ENCODE data around the gene POGK. TPM values are rescaled to one million over a fixed set of nuclear protein-coding genes. Genes with fewer than 3 reads are reported as not detected.

POGK gene
- total RNA-seq, 1 donor from 2014 or later = 58.2 TPM

- ATAC-seq (no peak), DNase-seq (no peak)
- no peaks in the 10 kb centered on the region for H3K4me1 ChIP-seq
- H3K27ac ChIP-seq = no peak overlapping the region
- no peaks in the 10 kb centered on the region for H3K9me3 ChIP-seq
- H3K36me3 ChIP-seq = no peaks in the 10 kb centered on the region
- intact Hi-C loops (cut with DNase I) = no loop called here
- H3K27me3 ChIP-seq (ENCODE audit: low read depth) = peaks cover 24% of the 10 kb centered on the region
- H3K4me3 ChIP-seq = no peak overlapping the region
- TF ChIP-seq CTCF (IDR thresholded peaks at IDR 0.05) = no peak
These were observed 43.6 kb downstream of the POGK start for GRCh38 chr1:166882893-166883292.

GRCh38 chr1:166884040-166884642, 44.9 kb downstream of the POGK start:
- Histone ChIP-seq H3K4me3 (peak overlapping the region; percentile 18), H3K4me1 (no peaks in the 10 kb centered on the region), H3K27ac (no peak overlapping the region), H3K27me3 (ENCODE audit: low read depth) (peaks cover 24% of the 10 kb centered on the region), H3K9me3 (no peaks in the 10 kb centered on the region), H3K36me3 (no peaks in the 10 kb centered on the region)
- intact Hi-C loops (cut with DNase I) = no loop called here
- ATAC-seq (peak; percentile 77 to 83), DNase-seq (peak; percentile 55)
- peak; percentile 64 for TF ChIP-seq CTCF (IDR thresholded peaks at IDR 0.05)

- Histone ChIP-seq H3K27me3 (ENCODE audit: low read depth) (peaks cover 24% of the 10 kb centered on the region), H3K4me3 (no peak overlapping the region), H3K36me3 (no peaks in the 10 kb centered on the region), H3K4me1 (no peaks in the 10 kb centered on the region), H3K27ac (no peak overlapping the region), H3K9me3 (no peaks in the 10 kb centered on the region)
- no peak for DNase-seq
- no peak for ATAC-seq
- no peak for TF ChIP-seq CTCF (IDR thresholded peaks at IDR 0.05)
- intact Hi-C loops (cut with DNase I) = no loop called here
These were observed 45.7 kb downstream of the POGK start for GRCh38 chr1:166884971-166885370.

- H3K27ac ChIP-seq = no peak overlapping the region
- TF ChIP-seq CTCF (IDR thresholded peaks at IDR 0.05) = no peak
- DNase-seq (no peak), ATAC-seq (no peak)
- no peaks in the 10 kb centered on the region for H3K9me3 ChIP-seq
- H3K27me3 ChIP-seq (ENCODE audit: low read depth) = peaks cover 22% of the 10 kb centered on the region
- no peaks in the 10 kb centered on the region for H3K36me3 ChIP-seq
- intact Hi-C loops (cut with DNase I) = no loop called here
- no peaks in the 10 kb centered on the region for H3K4me1 ChIP-seq
- no peak overlapping the region for H3K4me3 ChIP-seq
These were observed 49.3 kb downstream of the POGK start for GRCh38 chr1:166888373-166889111.

- Histone ChIP-seq H3K9me3 (no peaks in the 10 kb centered on the region), H3K4me1 (no peaks in the 10 kb centered on the region), H3K36me3 (no peaks in the 10 kb centered on the region), H3K4me3 (no peak overlapping the region), H3K27me3 (ENCODE audit: low read depth) (peaks cover 10% of the 10 kb centered on the region), H3K27ac (no peak overlapping the region)
- intact Hi-C loops (cut with DNase I) = no loop called here
- no peak for TF ChIP-seq CTCF (IDR thresholded peaks at IDR 0.05)
- ATAC-seq (no peak), DNase-seq (no peak)
These were observed 50.5 kb downstream of the POGK start for GRCh38 chr1:166889776-166890175.
